AG09319 (cell line): ENCODE results near the gene JAK2.

Experiments
- DNase-seq: peaks from one replicate; pipeline ENCODE4 v3.0.0-alpha.2; 2010; ENCODE audit warnings: low read depth; ENCODE audit errors: extremely low read depth
- CTCF ChIP-seq: IDR thresholded peaks from 2 replicates; pipeline ENCODE4 v1.5.1; 2011; ENCODE audit warnings: low read depth, mild to moderate bottlenecking, inconsistent platforms, low read length, moderate library complexity

The JAK2 gene

DNA sequence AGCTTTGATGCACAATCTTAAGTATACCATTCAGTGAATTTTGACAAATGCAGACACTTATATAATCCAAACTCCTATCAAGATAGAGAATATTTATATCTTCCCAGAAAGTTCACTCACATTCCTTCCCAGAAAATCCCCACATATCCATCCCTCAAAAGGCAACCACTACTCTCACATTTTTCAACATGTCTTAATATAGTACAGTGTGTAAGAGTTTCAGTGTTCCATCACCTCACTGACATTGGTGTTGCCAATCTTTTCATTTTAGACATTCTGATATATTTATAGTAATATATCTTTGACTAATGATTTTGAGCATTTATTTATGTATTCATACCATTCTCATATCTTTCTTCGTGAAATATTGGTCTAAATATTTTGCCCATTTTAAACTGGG lies 38.1 kb upstream of the JAK2 start:
- no peak for TF ChIP-seq CTCF
- no peak for DNase-seq

DNA sequence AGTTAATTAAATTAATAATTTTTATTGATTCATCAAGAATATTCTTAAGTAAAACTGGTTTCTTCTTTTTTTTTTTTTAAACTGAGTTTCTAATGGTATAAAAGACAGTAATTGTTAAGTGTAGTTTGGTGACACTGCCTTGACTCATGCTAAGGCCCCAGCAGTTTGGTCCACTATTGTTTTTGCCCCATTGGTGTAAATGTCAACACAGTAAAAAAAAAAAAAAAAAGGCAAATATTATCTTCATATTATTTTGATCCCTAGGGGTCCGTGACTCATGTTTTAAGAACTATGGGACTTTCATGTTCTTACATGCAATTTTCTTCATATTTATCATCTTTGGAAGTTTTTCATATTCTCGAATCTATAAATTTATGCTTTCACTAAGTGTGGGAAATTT lies 29.2 kb upstream of the JAK2 start:
- no peak for DNase-seq
- TF ChIP-seq CTCF: no peak

DNA sequence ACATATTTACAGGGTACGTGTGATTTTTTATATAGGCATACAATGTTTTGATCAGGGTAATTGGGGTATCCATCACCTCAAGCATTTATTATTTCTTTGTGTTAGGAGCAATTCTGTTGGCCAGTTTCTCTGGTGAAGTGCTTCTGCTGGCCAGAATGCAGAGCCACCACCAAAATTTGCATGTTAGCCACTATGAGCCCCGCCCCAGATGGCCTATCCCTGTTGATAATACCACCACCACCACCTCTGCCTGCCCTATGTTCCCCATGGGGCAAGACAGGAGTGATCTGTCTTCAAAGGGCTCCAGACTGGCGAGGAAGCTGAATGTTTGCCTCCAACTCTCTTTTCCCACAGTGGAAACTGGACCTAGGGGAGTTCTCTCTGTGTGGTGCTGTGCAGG lies 26.0 kb upstream of the JAK2 start:
- DNase-seq: no peak
- TF ChIP-seq CTCF: no peak

- TF ChIP-seq CTCF: no peak
- no peak for DNase-seq
Observed at GRCh38 chr9:4962085-4962484, 23.0 kb upstream of the JAK2 start.

DNA sequence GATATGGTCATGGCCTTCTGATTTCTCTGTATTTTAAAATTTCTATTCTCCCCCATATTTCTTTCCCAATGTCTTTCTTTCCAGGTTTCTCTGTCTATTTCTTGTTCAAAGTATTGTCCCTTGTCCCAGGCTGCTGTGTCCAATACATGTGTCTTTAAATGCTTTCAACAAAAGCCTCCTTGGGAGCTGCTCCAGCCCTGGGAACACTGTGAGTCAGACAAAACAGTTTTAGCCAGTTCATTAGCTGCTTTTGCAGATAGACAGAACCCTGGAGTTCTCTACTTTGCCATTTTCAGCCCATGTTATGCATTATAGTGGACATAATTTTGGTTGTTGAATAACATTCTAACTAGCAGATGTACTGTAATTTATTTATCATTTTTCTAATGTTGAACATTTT lies 20.5 kb upstream of the JAK2 start:
- DNase-seq: no peak
- TF ChIP-seq CTCF: no peak

DNA sequence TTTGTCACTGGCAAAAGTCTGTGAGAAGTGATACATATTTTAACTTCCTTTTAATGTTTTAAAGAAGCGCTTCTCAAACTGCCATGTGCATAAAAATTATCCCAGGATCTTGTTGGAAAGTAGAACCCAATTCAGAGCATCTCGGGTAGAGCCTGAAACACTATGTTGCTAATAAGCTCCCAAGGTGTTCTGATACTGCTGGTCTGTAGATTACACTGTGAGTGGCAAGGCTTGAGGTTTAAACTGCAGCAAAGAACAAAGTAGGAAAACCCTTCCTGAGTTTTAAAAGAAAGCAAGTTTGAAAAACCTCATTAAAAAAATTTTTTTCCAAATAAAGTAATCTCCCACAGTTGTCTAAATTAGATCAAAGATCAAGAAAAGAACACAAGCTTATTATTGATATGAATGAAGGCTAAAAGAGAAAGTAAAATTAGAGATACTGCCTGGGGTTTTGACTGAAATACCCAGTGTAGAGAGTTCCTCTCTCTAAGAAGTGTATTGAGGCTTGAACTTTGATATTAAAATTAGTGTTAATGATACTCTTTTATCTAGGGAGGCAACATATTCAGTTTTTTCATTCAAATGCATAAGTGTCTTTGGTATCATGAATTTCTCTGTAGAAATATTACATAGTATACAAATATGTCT lies 19.8 kb upstream of the JAK2 start:
- TF ChIP-seq CTCF: no peak
- no peak for DNase-seq

GRCh38 chr9:4967523-4967922 lies 17.5 kb upstream of the JAK2 start:
- TF ChIP-seq CTCF: no peak
- DNase-seq: no peak
